Prostate gland (tissue), 2 donors: ENCODE data around the gene KCNJ2. TPM values are rescaled to one million over a fixed set of nuclear protein-coding genes. Genes with fewer than 3 reads are reported as not detected.

Experiments
- DNase-seq: peaks from one replicate; pipeline ENCODE4 v3.0.0-alpha.2; 2019; ENCODE audit warnings: low spot score
- H3K27ac ChIP-seq, 2 donors: fragments of 200-600 bp; sonication (generic); 2 replicates each; pipeline ENCODE4 v1.5.1; 2017 to 2019
- H3K27me3 ChIP-seq: fragments of 200-600 bp; sonication (generic); replicated peaks from 2 replicates; pipeline ENCODE4 v1.5.1; 2019; ENCODE audit not compliant: insufficient read depth
- H3K36me3 ChIP-seq, 2 donors: fragments of 200-600 bp; sonication (generic); 1 replicate in 1 of 2; 2 replicates in 1 of 2; pipeline versions ENCODE4 v1.5.1 to v1.8.1; 2017 to 2019
- H3K4me1 ChIP-seq: fragments of 200-600 bp; sonication (generic); replicated peaks from 2 replicates; pipeline ENCODE4 v1.5.1; 2019
- H3K4me3 ChIP-seq, 2 donors: fragments of 200-600 bp; sonication (generic); 2 replicates each; pipeline ENCODE4 v1.5.1; 2017 to 2019
- H3K9me3 ChIP-seq: fragments of 200-600 bp; sonication (generic); 2 replicates; pipeline ENCODE4 v1.5.1; 2017
- POLR2A ChIP-seq: fragments of 450-650 bp; IDR thresholded peaks from one replicate; pipeline ENCODE4 v1.6.1; 2016; ENCODE audit warnings: antibody characterized with exemption, mild to moderate bottlenecking
- POLR2AphosphoS5 ChIP-seq: sonication (generic); formaldehyde crosslinking; IDR thresholded peaks from one replicate; pipeline ENCODE4 v1.6.1; 2017; ENCODE audit warnings: antibody characterized with exemption
- WGBS: methylation state at CpG from one replicate; pipeline ENCODE4 v1.1.5; 2018; 5-methylcytosine and 5-hydroxymethylcytosine counted together
- intact Hi-C: fragments of 100-400 bp; cut with DNase I; formaldehyde crosslinking; loops from one replicate; pipeline ENCODE4 v1.14.2; 2022
- total RNA-seq, 2 donors: library from RNA; depleted of rRNA; stranded (reverse); fragments of >200 nt; gene quantifications; one replicate each; pipeline ENCODE4 v1.1.0, GENCODE V29; 2016
- TF ChIP-seq, protein P1 (sequence below), 4 experiments: fragments of 200-600 bp in 2 of 4; fragments of 450-650 bp in 2 of 4; sonication (generic) in 2 of 4; IDR thresholded peaks; 1 replicate in 3 of 4; 2 replicates in 1 of 4; pipeline ENCODE4 v1.5.1; 2016 to 2019; ENCODE audit warnings: antibody characterized with exemption in 4 of 4, mild to moderate bottlenecking in 2 of 4, moderate library complexity in 2 of 4

Gene KCNJ2
- total RNA-seq, 2 donors from 2014 or later: 2.6 to 3.1 TPM

DNA sequence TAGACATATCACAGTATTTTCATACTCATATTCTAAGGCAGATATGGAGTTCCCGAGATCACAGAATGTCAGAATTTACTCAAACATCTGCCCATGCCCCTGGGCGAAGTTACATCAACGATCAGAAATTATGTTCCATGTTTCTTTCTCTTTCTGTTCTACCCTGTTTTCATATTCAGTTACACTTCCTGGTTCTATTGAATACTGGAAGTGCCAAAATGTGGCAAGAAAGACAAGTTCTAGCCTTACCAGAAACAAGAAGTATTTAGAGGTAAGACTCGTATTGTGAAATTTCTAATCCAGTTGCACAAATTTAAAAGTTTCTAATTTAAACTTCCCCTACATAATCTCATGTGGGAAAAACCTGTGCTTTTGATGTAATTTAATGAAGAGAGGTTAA is 36.1 kb downstream of the KCNJ2 start:
- H3K36me3 ChIP-seq: no peaks in the 10 kb centered on the region
- no peaks in the 10 kb centered on the region for H3K4me1 ChIP-seq
- DNase-seq: no peak
- H3K4me3 ChIP-seq: no peak overlapping the region
- no peaks in the 10 kb centered on the region for H3K27me3 ChIP-seq
- no peak overlapping the region for H3K27ac ChIP-seq
- intact Hi-C loops: no loop called here
- 71% methylated on average over 4 of the region's 4 CpGs for WGBS
- no peaks in the 10 kb centered on the region for H3K9me3 ChIP-seq
- TF ChIP-seq, protein P1, sequence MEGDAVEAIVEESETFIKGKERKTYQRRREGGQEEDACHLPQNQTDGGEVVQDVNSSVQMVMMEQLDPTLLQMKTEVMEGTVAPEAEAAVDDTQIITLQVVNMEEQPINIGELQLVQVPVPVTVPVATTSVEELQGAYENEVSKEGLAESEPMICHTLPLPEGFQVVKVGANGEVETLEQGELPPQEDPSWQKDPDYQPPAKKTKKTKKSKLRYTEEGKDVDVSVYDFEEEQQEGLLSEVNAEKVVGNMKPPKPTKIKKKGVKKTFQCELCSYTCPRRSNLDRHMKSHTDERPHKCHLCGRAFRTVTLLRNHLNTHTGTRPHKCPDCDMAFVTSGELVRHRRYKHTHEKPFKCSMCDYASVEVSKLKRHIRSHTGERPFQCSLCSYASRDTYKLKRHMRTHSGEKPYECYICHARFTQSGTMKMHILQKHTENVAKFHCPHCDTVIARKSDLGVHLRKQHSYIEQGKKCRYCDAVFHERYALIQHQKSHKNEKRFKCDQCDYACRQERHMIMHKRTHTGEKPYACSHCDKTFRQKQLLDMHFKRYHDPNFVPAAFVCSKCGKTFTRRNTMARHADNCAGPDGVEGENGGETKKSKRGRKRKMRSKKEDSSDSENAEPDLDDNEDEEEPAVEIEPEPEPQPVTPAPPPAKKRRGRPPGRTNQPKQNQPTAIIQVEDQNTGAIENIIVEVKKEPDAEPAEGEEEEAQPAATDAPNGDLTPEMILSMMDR (IDR thresholded peaks at IDR 0.05): no peak
- no peak for TF ChIP-seq POLR2A
- no peak for TF ChIP-seq POLR2AphosphoS5

DNA sequence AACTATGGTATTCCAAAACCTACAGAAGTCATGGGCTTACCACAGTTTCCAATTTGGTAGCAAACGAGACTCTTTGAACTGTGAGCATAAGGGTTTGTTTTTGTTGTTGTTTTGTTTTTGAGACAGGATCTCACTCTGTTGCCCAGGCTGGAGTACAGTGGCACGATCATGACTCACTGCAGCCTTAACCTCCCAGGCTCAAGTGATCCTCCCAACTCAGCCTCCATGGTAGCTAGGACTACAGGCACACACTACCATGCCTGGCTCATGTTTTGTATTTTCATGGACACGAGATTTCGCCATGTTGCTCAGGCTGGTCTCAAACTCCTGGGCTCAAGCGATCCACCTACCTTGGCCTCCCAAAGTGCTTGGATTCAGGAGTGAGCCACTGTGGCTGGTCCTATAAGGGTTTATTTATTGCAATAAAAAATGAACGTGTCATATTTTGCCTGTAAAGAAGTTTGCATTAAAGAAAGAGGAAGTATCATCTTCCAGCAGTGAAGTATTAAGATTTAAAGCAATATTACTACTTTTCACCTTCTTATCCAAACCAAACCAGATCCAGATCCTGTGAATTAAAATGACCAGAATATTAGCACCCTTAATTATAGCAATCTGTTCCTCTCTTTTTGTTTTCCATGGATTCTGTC is 37.2 kb downstream of the KCNJ2 start:
- TF ChIP-seq POLR2A (no peak), POLR2AphosphoS5 (no peak)
- TF ChIP-seq, protein P1 (IDR thresholded peaks at IDR 0.05): no peak
- no peak for DNase-seq
- Histone ChIP-seq H3K4me3 (no peak overlapping the region), H3K4me1 (no peaks in the 10 kb centered on the region), H3K9me3 (no peaks in the 10 kb centered on the region), H3K27ac (no peak overlapping the region), H3K36me3 (no peaks in the 10 kb centered on the region), H3K27me3 (no peaks in the 10 kb centered on the region)
- intact Hi-C loops: no loop called here
- 64% methylated on average over 6 of the region's 6 CpGs for WGBS

DNA sequence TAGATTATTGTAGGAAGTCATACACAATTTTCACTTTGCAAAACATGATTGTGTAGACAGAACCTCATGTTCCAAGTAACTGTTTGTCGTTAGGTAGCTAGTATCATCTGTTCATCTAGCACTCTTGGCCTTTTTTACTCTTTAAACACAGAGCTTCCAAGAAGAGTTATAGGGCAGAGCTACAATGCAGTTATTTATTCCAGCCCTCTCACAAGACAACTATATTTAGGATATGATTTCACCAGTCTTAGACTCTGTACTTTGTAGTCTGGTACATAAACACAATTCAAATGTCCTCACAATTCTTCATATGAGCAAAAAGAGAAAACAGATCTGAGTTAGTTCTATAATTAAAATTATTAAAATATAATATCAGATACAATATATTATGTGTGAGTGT is 37.9 kb downstream of the KCNJ2 start:
- DNase-seq: no peak
- intact Hi-C loops: no loop called here
- no peaks in the 10 kb centered on the region for H3K27me3 ChIP-seq
- no peak overlapping the region for H3K27ac ChIP-seq
- 40% methylated on average over 1 of the region's 1 CpG for WGBS
- TF ChIP-seq, protein P1 (IDR thresholded peaks at IDR 0.05): no peak
- no peak for TF ChIP-seq POLR2A
- no peak for TF ChIP-seq POLR2AphosphoS5
- H3K9me3 ChIP-seq: no peaks in the 10 kb centered on the region
- H3K36me3 ChIP-seq: no peaks in the 10 kb centered on the region
- no peak overlapping the region for H3K4me3 ChIP-seq
- H3K4me1 ChIP-seq: no peaks in the 10 kb centered on the region

DNA sequence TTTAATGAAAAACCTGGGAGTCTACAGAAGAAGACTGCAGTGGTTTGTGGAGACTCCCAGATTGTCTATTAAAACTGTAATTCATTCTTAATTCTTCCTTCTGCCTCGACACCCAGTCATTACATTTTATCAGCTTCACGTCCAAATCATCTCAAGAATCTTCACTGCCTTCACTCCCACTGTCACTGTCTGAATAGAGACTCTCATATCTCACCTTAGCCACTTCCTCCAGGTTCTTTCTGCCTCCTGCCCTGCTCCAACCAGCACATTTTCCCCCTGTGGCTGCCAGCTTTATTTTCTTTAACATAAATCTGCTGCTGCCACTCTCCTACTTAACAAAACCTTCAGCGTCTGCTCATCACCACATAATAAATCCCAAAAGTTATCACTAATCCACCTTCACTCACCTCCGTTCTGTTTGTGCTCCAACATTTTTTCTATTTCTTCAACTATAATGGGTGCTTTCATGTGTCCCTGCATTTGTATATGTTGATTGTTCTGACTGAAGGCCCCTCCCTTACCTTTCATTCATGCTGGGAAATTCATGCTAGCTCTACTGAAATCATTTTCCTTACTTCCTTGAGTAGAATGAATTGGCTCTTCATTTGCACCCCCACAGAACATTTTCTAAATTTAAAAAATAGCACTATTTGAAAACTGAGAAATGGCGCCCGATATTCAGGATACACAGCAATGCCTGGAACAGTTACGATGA is 38.9 kb downstream of the KCNJ2 start:
- TF ChIP-seq, protein P1 (IDR thresholded peaks at IDR 0.05): no peak
- TF ChIP-seq POLR2AphosphoS5 (no peak), POLR2A (no peak)
- Histone ChIP-seq H3K27ac (no peak overlapping the region), H3K4me3 (no peak overlapping the region), H3K27me3 (no peaks in the 10 kb centered on the region), H3K36me3 (no peaks in the 10 kb centered on the region), H3K4me1 (no peaks in the 10 kb centered on the region), H3K9me3 (no peaks in the 10 kb centered on the region)
- WGBS: 81% methylated on average over 7 of the region's 7 CpGs
- intact Hi-C loops: no loop called here
- DNase-seq: no peak
